ENCODE results near the gene ZNF133.

The ZNF133 gene

DNA sequence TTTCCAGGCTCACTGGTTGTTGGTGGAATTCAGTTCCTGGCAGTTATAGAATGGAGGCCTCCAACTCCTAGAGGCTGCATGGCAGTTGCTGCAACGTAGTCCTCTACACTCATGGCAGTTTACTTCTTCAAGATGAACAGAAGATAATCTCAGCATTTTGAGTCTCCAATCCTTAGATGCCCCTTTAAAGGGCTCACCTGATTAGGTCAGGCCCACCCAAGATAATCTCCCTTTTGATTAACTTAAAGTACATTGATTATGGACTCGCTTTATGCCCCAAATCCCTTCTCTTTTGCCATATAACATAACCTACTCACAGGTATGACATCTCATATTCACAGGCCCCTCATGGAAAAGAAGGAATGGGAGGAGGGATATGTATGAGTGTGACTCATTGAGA, 76.4 kb downstream of the ZNF133 start:
- no peak for DNase-seq
